Kidney (tissue), 22 donors: ENCODE data around the gene SH3TC2. TPM values are rescaled to one million over a fixed set of nuclear protein-coding genes. Genes with fewer than 3 reads are reported as not detected.

Experiments used
- DNase-seq, 5 donors: peaks; one replicate each; pipeline ENCODE4 v3.0.0-alpha.2; 2013 to 2020
- FAIRE-seq: peaks from 2 replicates; lab custom pipeline; 2012; peaks lifted over from hg19 to GRCh38; lab: Jason Lieb, UNC
- H3K27ac ChIP-seq, 2 donors: one replicate each; pipeline ENCODE4 v1.7.0; 2013; ENCODE audit warnings: low read depth in 2 of 2, low read length in 2 of 2, inconsistent platforms in 1 of 2
- H3K27me3 ChIP-seq: one replicate; pipeline ENCODE4 v1.7.1; 2013; ENCODE audit warnings: low read length, inconsistent platforms; ENCODE audit not compliant: control insufficient read depth, insufficient read depth
- H3K36me3 ChIP-seq, 3 donors: one replicate each; pipeline versions ENCODE4 v1.7.0 to v1.7.1; 2013; ENCODE audit warnings: low read length in 3 of 3, control low read depth in 1 of 3, inconsistent platforms in 1 of 3; ENCODE audit not compliant: insufficient read depth in 3 of 3, control insufficient read depth in 2 of 3
- H3K4me1 ChIP-seq, 3 donors: one replicate each; pipeline versions ENCODE4 v1.7.0 to v1.7.1; 2013; ENCODE audit warnings: low read length in 3 of 3, inconsistent platforms in 1 of 3, low read depth in 1 of 3; ENCODE audit not compliant: control insufficient read depth in 2 of 3, insufficient read depth in 2 of 3
- H3K4me3 ChIP-seq, 3 donors: one replicate each; pipeline versions ENCODE4 v1.7.0 to v1.8.1; 2013; ENCODE audit warnings: low read length in 3 of 3, control low read depth in 1 of 3, inconsistent platforms in 1 of 3
- H3K9ac ChIP-seq, 3 donors: one replicate each; pipeline versions ENCODE4 v1.7.0 to v1.7.1; 2013; ENCODE audit warnings: low read length in 3 of 3, control low read depth in 1 of 3, inconsistent platforms in 1 of 3
- H3K9me3 ChIP-seq, 3 donors: one replicate each; pipeline versions ENCODE4 v1.7.0 to v1.7.1; 2013; ENCODE audit warnings: low read length in 3 of 3, control low read depth in 1 of 3, inconsistent platforms in 1 of 3; ENCODE audit not compliant: control insufficient read depth in 2 of 3, insufficient read depth in 1 of 3
- intact Hi-C: fragments of 100-400 bp; cut with DNase I; formaldehyde crosslinking; loops from one replicate; pipeline ENCODE4 v1.11.1; 2022
- long read RNA-seq, 10 donors: library from polyadenylated mRNA in 1 of 10; unstranded in 1 of 10; transcript quantifications; one replicate each; pipeline ENCODE4 v2.0.0 and lab custom pipeline, GENCODE V29; 2021 to 2026
- polyA plus RNA-seq: library from polyadenylated mRNA; stranded (reverse); fragments of 350-450 nt; fragmentation: Illumina TruSeq; extraction: RNeasy Lipid Tissue Mini Kit (QIAGEN cat#74804); gene quantifications from one replicate; pipeline ENCODE4 v1.2.3, GENCODE V29; 2014; ENCODE audit warnings: low read depth, low replicate concordance; ENCODE audit not compliant: insufficient read depth
- total RNA-seq: library from RNA; stranded (reverse); fragmentation: NEBNext Ultra II Directional; extraction: Animal tissue kit (Norgen Biotek cat#: 25700); gene quantifications from one replicate; pipeline ENCODE4 v1.2.1, GENCODE V29; 2021
- TF ChIP-seq, protein P1 (sequence below): IDR thresholded peaks from 3 replicates; pipeline ENCODE4 v1.5.1; 2012; ENCODE audit warnings: mild to moderate bottlenecking, moderate library complexity, borderline replicate concordance; ENCODE audit not compliant: insufficient read depth; ENCODE audit errors: extremely low read depth
- donor health status: control.
- donor health status: control.
- donor health status: control.
- donor health status: control.
- donor health status: control.
- donor health status: DM: yes; HTN: yes; CAD: no.
- donor health status: Normal renal cell carcinoma (clear cell type).

The SH3TC2 gene
- total RNA-seq, result 1.3 TPM
- 0.17 TPM for polyA plus RNA-seq
- long read RNA-seq, donor 1, result 0 reads
- long read RNA-seq, donor 2, result 0 reads
- long read RNA-seq, donor 3, result 0 reads
- long read RNA-seq, donor 4, result 0 reads
- long read RNA-seq, donor 5, result 0 reads
- long read RNA-seq, donor 6, result 0 reads
- long read RNA-seq, donor 7, result 0 reads
- long read RNA-seq, donor 8, result 0 reads
- long read RNA-seq, donor 9, result 0 reads
- long read RNA-seq, donor 10, result 0 reads

- DNase-seq (peak; percentile 17 to 81 (median 43)), FAIRE-seq (no peak)
- no peak within 1 kb of the TSS for H3K9ac ChIP-seq
- peaks cover 0 to 3% (median 0%) of the 10 kb centered on the region in 3 donors for H3K9me3 ChIP-seq
- H3K4me1 ChIP-seq, result peaks cover 0 to 2% (median 0%) of the 10 kb centered on the region in 3 donors
- intact Hi-C loops, result no loop called here
- TF ChIP-seq, protein P1, sequence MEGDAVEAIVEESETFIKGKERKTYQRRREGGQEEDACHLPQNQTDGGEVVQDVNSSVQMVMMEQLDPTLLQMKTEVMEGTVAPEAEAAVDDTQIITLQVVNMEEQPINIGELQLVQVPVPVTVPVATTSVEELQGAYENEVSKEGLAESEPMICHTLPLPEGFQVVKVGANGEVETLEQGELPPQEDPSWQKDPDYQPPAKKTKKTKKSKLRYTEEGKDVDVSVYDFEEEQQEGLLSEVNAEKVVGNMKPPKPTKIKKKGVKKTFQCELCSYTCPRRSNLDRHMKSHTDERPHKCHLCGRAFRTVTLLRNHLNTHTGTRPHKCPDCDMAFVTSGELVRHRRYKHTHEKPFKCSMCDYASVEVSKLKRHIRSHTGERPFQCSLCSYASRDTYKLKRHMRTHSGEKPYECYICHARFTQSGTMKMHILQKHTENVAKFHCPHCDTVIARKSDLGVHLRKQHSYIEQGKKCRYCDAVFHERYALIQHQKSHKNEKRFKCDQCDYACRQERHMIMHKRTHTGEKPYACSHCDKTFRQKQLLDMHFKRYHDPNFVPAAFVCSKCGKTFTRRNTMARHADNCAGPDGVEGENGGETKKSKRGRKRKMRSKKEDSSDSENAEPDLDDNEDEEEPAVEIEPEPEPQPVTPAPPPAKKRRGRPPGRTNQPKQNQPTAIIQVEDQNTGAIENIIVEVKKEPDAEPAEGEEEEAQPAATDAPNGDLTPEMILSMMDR, result no peak
- H3K27ac ChIP-seq, result peak within 1 kb of the TSS; percentile 27 to 79
- no peaks in the 10 kb centered on the region for H3K36me3 ChIP-seq
- no peak within 1 kb of the TSS for H3K4me3 ChIP-seq
- H3K27me3 ChIP-seq, result no peaks in the 10 kb centered on the region
Measured at GRCh38 chr5:149063017-149063687, at the start of gene SH3TC2. Gene SH3TC2, minus strand, starts transcription at chr5:149063062. Its CDS starts 40 bp downstream, at chr5:149063022.

- H3K36me3 ChIP-seq, result no peaks in the 10 kb centered on the region
- no peak overlapping the region for H3K9ac ChIP-seq
- FAIRE-seq, result no peak
- H3K4me1 ChIP-seq, result no peaks in the 10 kb centered on the region
- no peak for DNase-seq
- H3K9me3 ChIP-seq, result no peaks in the 10 kb centered on the region
- TF ChIP-seq, protein P1, result no peak
- H3K27ac ChIP-seq, result no peak overlapping the region
- H3K4me3 ChIP-seq, result no peak overlapping the region
- H3K27me3 ChIP-seq, result no peaks in the 10 kb centered on the region
- intact Hi-C loops, result no loop called here
Measured at GRCh38 chr5:149110406-149110805, 47.5 kb upstream of the SH3TC2 start.

- Histone ChIP-seq H3K4me1 (no peaks in the 10 kb centered on the region), H3K9ac (no peak overlapping the region), H3K27me3 (no peaks in the 10 kb centered on the region), H3K27ac (no peak overlapping the region), H3K9me3 (no peaks in the 10 kb centered on the region), H3K36me3 (no peaks in the 10 kb centered on the region), H3K4me3 (no peak overlapping the region)
- no peak for FAIRE-seq
- intact Hi-C loops, result no loop called here
- TF ChIP-seq, protein P1, result no peak
- DNase-seq, result no peak
Measured at GRCh38 chr5:149108651-149109280, 45.9 kb upstream of the SH3TC2 start.
